GM18502 (cell line): Measurements from ENCODE around the gene MYRF.
A peak's percentile ranks its signal among the peaks of the same experiment; 100 is the strongest.

Source experiments
- ATAC-seq: cut with Tn5 transposase; IDR thresholded peaks from one replicate; pipeline ENCODE4 v1.9.1; 2021; ENCODE audit warnings: mild to moderate bottlenecking; ENCODE audit not compliant: unreplicated experiment, poor library complexity

MYRF gene

DNA sequence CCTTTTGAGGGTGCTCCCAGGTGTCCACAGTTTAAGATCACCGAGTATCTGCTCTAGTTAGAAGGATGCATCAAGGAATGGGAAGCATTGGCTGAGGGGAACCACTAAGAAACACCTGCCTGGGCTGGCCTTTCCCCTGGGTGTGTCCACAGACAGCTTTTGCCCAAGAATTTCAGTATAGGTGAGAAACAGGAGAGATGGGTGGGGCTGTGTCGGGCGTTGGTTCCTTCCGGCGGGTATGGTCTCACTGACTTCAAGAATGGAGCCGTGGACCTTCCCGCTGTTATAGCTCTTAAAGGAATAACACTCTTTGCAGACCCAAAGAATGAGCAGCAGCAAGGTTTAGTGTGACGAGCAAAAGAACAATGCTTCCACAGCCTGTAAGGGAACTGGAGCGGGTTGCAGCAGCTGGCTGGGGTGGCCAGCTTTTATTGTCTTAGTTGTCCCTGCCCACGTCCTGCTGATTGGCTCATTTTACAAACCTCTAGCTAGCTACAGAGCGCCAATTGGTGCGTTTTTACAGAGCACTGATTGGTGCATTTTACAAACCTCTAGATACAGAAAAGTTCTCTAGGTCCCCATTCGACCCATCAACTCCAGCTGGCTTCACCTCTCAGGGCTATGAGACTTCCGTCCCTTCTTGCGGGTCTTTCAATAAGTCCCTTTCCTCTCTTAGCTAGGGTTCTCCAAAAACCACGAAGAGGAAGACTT lies 62.0 kb downstream of the MYRF start:
- no peak for ATAC-seq

- peak; percentile 52 for ATAC-seq
Measured at GRCh38 chr11:61814958-61815789, 62.7 kb downstream of the MYRF start.

DNA sequence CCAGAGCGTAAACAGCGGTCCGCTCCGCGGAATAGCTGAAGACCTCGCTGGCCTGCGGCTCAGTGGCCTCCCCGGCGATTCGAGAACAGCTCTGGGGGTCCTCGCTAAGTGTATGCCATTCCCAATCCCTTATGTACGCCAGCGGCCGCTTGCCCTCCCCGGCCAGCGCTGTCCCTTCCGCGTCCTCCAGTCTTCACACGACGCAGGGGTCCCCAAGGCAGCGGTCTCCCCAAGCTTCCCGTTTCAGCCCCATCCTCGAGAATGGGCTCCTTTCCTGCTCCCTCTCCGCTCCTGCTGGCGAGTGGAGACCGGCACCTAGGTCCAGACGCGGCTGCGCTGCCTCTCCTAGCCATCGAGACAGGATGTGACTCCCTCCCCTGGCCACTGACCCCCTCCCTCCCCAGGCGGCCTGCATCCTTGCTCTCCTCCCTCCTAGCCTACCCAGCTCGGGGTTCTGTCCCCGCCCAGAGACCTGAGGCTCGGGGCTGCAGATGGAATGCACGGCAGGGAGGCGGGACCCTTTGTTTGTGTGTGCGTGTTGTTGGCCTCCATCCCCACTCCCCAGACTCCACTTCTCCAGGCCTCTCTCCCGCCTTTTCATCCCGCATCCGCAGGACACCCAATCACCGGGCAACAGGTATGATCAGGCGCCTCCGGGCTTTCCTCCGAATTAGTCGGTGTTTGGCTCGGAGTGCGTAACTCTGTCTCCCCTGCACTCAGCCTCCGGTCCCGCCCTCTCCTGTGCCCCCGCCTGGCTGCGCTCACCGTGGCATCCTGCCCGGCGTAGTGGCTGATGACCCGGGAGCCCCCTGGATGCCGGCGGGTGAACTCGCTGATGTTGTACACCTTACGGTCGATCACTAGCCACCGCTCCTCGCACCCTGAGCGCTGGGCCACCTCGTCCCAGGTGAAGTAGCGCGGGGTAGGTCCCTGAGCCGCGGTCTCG lies 63.6 kb downstream of the MYRF start:
- ATAC-seq, result peak; percentile 29

DNA sequence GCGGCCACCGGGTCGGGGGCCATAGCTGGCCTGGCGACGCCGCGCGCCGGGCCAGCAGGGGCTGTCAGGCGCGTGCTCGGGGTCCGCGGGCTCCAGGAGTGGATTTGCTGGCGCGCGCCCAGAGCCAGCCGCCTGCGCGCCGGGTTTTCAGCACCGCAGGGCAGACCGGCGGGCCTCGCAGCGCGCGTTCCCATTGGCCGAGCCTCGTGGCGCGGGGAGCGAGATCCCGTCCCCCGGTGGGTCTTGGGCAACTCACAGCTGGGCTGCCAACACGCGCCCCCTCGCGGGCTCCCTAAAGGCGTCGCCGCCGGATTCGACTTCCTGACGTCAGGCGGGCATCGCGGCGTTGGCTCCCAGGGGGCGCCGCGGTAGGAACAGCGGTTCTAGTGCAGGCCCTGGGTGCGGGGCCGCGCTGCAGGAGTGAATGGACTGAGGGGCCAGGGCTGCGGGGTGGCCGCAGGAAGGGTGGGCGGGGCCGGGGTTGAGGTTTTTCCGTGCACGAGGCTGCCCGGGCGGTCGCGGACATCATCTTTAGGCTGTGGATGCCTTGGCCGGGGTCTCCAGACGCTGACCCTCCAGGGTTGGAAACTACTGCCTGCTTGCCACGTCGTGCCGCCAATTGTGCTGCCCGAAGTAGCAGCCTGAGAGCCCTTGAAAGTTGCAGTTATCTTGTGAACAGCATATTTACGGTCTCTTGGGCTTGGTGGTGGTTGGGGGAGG lies 64.5 kb downstream of the MYRF start, which contains the start of gene FADS1:
Gene FADS1, minus strand, starts transcription at position 268 of the 720 bp plus-strand sequence. Its CDS starts 74 bp downstream, at position 194.
- peak; percentile 59 for ATAC-seq

GRCh38 chr11:61817471-61818202 lies 65.2 kb downstream of the MYRF start:
- no peak for ATAC-seq

DNA sequence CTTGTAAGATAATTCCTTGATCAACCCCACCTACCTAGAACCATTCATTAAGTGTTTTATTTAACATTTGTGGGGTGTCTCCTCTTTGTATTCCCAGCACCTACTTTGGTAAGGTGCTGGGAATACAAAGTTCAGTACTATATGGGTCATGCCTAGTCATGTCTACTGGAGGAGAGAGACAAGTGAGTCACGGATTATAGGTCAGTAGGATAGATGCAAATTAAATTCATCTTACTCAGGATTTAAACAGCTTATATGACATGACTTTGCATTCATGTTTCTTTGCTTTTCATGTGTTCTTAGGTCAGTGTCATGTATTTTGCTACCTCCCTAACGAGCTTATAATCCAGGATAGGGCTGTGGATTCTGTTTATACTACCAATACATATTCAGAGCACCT lies 67.7 kb downstream of the MYRF start:
- ATAC-seq, result no peak

- ATAC-seq, result peak; percentile 5
Measured at GRCh38 chr11:61826930-61827570, 74.6 kb downstream of the MYRF start.

GRCh38 chr11:61827571-61828378 lies 75.3 kb downstream of the MYRF start, which contains the start of gene FADS2:
Gene FADS2, plus strand, starts transcription at chr11:61828300. Its CDS starts 91 bp downstream, at chr11:61828391.
- peak; percentile 69 for ATAC-seq

GRCh38 chr11:61828379-61828628 lies 75.9 kb downstream of the MYRF start:
- peak; percentile 3 for ATAC-seq

- peak; percentile 32 for ATAC-seq
Measured at GRCh38 chr11:61828629-61829407, 76.4 kb downstream of the MYRF start.

DNA sequence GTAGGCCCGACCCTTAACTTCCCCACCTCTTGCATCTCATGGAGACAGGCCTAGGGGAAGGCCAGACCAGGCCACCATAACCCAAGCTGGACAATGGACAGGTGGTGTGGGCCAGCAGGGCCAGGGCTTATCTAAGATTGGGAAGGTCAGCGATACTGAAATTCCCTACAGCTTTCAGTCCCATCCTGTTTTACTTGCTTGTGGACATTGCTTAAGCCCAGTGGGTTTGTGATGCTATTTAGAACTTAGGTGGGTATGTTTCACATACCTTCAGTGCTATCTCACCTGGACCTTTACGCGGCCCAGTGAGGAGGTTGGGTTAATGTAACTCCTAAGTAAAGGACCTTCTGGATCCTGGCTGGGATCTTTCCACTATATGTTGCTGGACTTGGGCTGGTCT lies 77.4 kb downstream of the MYRF start:
- no peak for ATAC-seq

DNA sequence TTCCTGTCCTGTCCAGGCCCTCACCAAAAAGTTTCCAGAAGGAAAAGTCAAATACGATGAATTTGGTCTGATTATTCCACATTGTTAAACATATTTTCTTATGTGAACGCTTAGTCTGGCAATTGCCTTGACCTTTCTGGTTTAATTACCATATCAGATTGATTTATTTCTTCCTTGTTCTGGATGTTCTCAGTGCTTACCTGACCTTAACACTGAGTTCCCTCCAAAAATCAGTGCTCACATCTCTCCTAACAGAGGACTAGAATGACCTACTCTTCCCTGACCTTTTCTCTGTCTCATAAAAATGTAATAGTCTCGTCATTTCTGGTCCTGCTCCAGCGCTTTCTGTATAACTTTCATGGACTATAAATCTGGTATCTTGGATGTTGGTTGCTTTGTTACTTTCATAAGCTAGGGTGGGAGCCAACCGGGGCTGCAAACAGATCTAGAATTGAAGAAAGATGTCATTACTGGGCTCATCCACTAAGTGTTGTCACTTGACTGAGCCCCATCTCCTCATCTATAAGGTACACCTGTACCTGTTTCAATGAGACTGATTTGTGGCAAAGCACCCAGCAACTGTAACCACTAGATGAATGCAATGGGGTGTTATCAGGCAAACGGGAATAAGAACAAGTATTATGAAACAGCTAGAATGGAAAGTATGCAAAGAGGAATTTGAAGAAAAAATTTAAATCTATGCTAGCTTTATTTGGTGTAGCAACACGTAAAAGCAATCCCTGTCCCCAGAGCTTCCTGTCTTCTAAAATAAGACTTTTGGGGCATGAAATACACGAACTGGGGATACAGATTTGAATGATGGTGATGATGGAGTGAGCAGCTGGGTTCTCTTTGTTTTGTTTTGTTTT lies 78.0 kb downstream of the MYRF start:
- ATAC-seq, result no peak

DNA sequence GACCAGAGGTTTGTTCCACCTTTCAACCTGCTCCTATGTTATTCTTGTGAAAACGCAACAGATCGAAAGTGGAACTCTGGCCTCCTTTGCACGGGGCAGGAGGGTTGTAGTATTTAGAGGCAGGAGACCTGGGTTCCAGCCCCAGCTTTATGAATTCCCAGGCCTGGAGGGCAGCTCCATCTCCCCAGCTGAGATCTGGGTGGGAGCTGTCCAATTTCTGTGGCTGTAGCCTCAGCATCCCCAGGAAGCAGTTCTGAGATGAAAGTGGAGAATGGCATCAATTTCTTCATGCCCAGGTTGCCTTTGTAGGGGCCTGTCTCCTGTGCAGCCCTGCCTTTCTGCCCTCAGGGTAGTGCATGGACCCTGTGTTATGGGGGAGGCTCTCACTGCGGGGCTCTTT lies 79.8 kb downstream of the MYRF start:
- ATAC-seq, result no peak

GRCh38 chr11:61832754-61833153 lies 80.3 kb downstream of the MYRF start:
- ATAC-seq, result no peak

DNA sequence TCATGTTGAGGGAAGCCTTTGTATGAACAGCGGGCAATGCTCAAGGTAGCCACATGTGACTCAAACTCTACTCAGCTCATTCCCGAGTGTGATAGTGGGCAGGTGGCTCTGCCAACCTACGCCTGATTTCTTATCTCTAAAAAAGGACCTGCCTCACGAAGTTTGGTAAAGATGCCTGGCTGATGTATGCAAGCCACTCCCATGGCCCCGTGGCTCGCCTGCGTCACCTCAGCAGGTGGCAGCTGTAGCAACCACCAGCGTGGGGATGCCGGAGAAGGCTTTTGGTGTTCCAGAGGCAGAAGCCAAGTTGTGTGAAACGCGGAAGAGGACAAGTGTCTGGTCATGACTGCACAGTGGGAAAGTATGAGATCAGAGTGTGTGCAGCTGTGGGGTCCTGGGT lies 81.0 kb downstream of the MYRF start:
- no peak for ATAC-seq

DNA sequence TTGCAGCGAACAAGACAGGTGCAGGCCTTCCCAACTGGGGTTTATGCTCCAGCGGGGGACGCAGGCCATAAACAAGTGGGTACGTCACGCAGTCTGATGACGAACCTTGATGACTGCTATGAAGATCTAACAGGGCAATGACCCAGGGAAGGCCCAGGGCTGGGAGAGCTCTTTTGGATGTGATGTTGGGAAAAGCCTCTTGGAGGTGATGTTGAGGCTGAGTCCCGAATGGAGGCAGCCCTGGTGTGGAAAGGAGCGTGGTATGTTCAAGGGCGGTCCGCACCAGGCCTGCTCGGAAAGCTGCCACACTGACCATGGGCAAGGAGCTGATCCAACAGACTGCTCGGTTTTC lies 81.5 kb downstream of the MYRF start:
- no peak for ATAC-seq
